Stimulated activated CD8-positive, alpha-beta memory T cell treated with anti-CD3 and anti-CD28 coated beads, Interleukin-12 subunit alpha, Interleukin-12 subunit beta, amount 100 ng/mL, for 1 hour (primary cell): ENCODE data around the gene PALM.

Experiments used
- DNase-seq: peaks from one replicate; pipeline ENCODE4 v3.0.0-alpha.2; 2020; ENCODE audit warnings: low read depth

The PALM gene

DNA sequence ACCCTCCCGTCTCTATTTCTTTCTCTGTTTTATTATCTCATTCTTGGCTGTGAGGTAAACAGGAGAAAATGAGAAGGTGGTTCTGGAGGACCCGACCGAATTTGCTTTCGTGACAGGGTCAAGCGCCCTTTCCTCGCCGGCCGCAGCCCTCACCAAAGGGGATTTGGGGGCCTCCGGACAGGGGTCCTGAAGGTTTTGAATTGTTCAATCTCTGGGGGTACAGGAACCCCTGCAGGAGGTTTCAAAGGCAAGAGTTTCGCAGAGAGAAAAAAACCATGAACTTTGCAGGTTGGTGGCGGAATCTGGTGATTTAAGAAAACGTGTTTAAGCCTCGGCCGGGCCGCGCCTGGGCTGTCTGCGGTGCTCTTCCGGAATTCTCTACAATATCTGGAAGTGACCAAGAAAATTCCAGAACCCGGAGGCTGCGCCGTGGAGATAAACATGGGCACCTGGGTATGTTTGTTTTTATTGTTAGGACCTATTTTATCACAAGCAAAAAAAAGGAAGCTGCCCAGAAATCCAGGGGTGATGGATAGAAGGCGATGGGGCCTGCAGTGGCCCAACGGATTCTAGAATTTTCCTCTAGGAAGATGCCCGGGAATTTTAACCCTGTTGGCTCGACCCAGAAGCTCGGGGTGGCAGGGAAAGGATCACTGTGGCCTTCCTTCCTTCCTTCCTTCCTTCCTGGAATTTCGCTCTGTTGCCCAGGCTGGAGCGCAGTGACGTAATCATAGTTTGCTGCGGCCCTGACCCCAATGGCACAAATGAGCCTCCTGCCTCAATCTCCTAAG, 74.3 kb downstream of the PALM start:
- no peak for DNase-seq

- DNase-seq: no peak
Measured at GRCh38 chr19:784541-784940, 75.8 kb downstream of the PALM start.

DNA sequence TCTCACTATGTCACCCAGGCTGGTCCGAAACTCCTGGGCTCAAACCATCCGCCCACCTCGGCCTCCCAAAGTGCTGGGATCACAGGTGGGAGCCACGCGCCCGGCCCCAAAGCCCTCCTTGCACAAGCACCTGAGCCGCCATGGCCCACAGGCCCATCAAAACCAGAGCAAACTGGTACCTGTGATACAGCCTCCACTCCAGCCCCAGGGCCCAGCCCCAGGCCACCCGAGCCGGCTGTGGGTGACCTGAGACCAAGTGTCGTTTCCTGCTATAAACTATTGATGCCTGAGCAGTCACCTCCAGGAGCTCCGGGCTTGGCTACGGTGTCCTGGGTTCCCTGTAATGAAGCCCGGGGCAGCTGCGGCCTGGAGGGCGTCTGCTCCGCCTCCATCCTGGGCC, 78.8 kb downstream of the PALM start:
- no peak for DNase-seq

GRCh38 chr19:788686-788982, 79.9 kb downstream of the PALM start:
- DNase-seq: no peak

DNA sequence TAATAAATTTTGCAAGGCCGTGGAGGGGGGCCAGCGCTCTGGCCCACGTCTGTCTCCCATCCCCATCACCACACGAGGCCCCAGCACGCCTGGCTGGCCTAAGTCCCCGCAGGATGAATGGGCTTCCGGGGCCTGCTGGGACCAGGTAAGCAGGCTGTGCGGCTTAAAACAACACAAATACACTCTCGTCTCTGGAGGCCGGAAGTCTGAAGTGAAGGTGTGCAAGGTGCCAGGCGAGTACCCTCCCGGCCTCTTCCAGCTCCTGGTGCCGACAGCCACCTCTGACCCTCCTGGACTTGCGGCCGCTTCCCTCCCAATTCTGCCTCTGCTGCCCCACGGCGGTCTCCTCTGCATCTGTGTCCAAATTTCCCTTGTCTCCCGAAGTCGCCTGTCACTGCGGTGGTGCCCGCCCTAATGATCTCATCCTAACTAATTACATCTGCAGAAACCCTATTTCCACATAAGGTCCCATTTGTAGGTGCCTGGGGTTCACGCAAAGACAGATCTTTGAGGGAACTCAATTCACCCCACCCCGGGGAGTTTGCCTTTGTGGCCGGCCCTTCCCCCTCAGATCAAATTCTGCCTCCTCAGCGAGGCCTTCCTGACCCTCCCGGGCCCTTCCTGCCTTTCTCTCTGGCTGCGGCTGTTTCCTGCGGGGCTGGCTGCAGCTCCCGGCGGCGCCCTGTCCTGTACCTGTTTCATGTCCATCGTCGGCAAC, 80.4 kb downstream of the PALM start:
- DNase-seq: no peak

DNA sequence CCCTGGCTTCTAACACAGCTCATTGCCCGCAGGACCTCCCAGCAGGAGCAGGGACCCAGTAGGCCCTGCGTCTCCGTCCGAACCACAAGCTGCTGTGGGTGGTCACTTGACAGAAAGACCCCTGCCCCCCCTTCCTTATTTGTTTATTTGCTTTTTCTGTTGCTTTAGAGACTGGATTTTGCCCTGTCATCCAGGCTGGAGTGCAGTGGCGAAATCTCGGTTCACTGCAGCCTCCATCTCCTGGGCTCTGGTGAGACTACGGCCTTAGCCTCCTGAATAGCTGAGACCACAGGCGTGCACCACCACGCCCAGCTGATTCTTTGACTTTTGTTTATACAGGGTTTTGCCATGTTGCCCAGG, 80.9 kb downstream of the PALM start:
- no peak for DNase-seq

- no peak for DNase-seq
Measured at GRCh38 chr19:791007-791566, 82.4 kb downstream of the PALM start.

DNA sequence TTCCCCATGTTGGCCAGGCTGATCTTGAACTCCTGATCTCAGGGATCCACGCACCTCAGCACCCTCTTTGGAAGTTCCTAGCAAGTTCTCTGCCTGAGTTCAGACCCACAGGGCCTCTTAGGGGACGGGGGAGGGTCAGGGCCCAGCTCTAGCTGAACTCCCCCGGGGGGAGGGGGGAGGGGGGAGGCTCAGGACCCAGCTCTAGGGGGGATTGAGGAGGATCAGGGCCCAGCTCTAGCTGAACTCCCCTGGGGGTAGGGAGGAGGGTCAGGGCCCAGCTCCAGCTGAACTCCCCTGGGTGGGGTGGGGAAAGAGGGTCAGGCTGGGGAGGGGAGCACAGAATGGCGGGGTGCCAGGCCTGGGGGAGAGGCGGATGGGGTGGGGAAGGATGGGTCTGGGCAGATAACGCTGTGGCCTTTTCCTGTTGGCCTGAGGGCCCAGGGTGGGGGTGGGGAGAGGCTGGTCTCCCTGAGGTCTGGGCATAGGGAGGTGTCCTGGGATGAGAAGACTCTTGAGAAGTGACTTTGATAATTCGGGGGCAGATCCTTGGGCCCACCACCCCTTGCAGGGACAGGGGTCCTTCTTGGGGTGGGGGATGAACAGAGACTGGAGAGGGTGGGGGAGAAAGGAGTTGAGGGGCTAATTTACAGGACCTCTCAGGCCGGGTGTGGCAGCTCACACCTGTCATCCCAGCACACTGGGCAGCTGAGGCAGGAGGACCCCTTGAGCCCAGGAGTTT, 83.0 kb downstream of the PALM start:
- no peak for DNase-seq

- DNase-seq: no peak
Measured at GRCh38 chr19:792306-792885, 83.7 kb downstream of the PALM start.

DNA sequence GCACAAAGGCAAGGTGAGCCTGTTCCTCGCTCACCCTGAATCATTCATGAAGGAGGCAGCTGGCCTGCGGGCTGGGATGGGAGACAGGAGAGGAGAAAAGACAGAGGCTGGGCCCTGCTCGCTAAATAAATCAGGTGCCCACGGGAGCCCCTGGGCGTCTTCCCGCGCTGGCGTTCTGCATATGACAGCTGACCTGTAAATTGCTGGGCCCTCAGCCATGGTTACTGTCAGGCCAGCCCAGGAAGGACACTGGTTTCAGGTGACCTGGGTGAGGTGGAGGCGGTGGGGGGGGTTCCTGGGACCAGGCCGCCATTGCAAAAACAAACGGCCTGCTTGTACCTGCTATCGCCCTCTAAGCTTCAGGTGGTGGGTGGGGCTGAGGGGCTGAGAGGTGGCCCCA, 85.1 kb downstream of the PALM start:
- no peak for DNase-seq

GRCh38 chr19:795073-795611, 86.4 kb downstream of the PALM start:
- DNase-seq: no peak

DNA sequence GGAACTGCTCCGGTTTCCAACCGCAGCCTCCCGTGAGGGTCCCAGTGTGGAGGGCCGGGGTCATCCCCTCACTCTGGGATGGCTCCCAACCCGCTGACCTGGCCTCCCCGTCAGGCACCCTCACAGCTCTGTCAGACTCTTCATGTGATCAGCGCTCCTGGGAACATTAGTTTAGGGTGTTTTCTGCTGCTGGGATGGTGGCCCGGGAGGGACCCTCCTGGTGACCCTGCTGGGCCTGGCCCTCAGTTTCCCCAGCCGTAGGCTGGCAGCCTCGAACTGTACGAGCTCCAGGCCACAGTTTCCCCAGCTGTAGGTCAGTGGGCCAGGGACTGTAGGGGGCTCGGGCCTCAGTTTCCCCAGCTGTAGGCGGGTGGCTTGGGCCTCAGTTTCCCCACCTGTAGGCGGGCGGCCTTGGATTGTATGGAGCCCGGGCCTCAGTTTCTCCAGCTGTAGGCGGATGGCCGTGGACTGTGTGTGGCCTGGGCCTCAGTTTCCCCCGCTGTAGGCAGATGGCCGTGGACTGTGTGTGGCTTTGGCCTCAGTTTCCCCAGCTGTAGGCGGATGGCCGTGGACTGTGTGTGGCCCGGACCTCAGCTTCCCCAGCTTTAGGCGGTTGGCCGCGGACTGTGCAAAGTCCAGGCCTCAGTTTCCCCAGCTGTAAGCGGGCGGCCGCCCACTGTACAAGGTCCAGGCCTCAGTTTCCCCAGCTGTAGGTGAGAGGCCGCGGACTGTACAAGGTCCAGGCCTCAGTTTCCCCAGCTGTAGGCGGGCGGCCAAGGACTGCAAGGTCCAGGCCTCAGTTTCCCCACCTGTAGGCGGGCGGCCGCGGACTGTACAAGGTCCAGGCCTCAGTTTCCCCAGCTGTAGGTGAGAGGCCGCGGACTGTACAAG, 87.2 kb downstream of the PALM start:
- no peak for DNase-seq

- DNase-seq: peak; percentile 99
Measured at GRCh38 chr19:796692-797527, 88.2 kb downstream of the PALM start, which contains the start of gene PTBP1. Gene PTBP1 (plus strand): TSS chr19:797452. CDS start chr19:797498, 46 bp downstream.
